HUDEP-2 (cell line): Measurements from ENCODE around the gene ATAD1.

ENCODE experiments used
- DNase-seq, 76 experiments: peaks; one replicate each; lab custom pipeline; 2025; ENCODE audit not compliant: unreplicated experiment in 76 of 76; lab: John Stamatoyannopoulos, UW

ATAD1 gene

DNA sequence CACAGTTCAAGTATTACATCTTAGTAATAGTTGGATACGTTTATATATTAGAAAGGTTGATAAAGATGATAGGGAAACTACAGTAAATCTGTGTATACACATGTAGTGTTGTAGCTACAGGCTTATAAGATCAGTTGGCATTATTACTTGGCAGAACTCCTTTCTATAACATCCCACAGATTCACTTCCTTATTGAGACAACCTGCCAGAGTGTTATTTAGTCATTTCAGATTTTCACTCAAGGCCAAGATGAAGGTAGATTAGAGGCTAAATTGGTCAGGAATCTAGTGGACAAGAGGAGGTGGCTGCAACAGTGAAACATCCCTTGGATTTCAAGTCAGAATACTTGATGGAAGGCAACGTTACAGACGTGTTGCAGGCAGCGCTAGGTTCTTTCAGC is 95.3 kb downstream of the ATAD1 start:
- DNase-seq, result no peak

DNA sequence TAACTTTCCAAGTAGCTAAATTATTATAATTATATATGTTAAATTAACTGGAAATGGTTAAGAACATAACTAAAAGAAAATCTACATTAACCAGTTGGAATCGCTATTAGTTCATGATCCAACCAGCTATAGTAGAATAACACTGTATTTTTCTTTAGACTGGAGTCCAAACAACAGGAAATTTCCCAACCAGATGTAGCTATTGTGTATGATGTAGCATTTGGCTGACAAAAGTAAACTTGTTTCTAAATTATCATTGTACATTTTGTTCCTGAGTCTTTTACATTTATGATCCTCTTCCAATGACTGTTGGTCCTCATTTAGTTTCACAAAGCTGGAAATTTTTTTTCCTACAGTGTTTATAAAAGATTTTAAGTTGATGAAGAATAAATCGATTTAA is 96.2 kb downstream of the ATAD1 start:
- DNase-seq, result no peak

DNA sequence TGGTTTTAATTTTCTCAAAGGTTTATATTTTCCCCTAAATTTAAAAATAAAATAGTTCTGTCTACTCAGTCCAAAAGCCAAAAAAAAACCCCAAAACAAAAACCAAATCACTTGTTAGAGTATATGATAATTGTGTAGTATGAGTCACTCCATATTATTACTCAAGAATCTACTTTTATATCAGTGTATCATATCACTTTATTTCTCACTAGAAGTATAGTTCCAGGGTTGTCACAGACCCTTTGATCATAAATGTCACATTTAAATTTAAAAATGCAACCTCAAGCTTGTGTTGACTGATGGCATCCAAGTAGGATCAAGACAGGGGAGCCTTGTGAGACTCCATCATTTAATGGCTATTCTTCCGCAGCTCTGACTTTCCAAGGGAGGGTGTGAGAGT is 97.4 kb downstream of the ATAD1 start:
- no peak for DNase-seq

DNA sequence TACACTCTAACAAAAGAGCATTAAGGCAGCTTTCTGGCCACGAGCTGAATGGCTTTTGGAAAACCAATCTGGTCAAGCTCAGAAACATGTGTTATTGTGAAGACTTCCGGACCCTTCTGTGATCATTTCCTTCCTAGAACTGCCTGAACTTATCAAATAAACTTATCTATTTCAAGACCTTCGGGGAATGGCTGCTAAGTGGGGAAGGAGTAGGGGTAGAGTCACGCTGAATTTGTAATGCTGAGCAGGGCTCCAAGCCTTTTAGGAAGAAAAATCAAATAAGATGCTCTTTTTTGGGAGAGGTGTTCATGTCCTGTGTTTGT is 101.7 kb downstream of the ATAD1 start:
- no peak for DNase-seq

DNA sequence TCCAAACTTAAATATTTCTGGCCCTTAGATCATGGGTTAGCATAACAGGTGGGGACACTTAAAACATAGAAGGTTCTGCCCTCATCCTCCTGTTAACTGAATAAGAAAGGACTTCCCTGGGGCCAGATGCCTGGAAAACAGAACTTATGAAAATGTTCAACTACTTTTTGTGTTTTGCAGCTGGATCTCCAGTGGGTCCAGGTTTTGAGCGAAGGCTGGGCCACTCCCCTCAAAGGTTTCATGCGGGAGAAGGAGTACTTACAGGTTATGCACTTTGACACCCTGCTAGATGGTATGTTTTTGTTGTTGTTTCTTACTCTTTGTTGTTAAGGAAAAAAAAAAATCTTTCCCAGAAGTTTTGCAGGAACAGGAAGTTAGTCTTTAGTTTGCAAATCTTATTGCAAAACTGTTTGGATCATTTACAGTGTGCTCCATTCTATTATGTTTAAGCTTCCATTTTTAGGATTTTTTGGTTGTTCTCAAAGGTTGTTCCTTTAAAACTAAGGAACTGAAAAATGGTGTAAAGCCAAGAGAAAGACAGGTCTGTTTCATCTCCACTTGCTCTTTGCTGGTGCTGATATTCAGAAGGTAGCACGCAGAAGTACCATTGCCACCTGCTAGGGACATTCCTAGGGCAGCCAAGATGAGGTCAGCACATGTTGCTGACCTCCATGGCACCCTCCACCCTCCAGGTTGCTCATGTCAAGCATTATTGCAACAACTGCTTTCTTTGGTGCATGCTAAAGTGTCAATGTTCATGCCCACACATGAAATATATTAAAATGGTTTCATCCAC is 102.3 kb downstream of the ATAD1 start:
- DNase-seq, result peak in 1 of 76 experiments; percentile 2

DNA sequence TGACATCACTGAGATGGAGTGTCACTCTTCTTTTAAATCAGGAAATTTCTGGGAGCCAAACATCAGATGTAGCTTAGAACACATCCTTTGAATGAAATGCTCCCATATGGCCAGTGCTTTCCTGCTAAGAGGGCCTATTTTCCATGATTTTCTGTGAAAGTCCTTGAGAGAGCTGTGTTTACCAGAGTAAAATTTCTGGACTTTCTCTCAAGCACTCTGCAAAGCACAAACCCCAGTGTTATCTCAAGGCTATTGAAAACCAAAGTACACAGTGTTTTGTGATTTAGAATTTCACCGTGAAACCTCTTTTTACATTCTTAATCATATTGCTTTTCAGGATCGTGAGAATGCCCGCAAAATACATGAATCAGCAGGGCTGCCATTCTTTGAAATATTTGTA is 104.3 kb downstream of the ATAD1 start:
- DNase-seq, result no peak

DNA sequence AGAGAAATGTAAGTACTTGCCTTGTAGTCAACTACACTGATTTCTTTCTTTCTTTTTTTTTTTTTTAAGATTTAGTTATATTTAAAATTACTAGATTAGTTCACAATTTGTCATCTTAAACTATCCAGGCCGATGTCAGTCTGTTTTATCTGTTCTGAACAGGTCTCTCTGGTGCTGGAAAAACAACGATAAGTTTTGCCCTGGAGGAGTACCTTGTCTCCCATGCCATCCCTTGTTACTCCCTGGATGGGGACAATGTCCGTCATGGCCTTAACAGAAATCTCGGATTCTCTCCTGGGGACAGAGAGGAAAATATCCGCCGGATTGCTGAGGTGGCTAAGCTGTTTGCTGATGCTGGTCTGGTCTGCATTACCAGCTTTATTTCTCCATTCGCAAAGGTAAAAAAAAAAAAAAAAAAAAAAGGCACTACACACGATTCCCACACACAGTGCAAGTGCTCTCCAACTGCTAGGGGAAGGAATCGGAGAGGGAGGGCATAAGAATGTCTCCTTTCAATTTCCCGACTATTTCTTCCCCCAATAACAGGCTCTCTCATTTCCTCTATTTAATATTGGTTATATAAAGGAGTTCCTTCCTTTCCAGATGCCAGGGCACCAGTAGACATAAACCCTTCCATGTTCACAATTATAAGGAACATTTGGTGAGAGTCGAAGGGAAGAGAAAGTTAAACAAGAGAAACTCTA is 105.0 kb downstream of the ATAD1 start:
- no peak for DNase-seq

DNA sequence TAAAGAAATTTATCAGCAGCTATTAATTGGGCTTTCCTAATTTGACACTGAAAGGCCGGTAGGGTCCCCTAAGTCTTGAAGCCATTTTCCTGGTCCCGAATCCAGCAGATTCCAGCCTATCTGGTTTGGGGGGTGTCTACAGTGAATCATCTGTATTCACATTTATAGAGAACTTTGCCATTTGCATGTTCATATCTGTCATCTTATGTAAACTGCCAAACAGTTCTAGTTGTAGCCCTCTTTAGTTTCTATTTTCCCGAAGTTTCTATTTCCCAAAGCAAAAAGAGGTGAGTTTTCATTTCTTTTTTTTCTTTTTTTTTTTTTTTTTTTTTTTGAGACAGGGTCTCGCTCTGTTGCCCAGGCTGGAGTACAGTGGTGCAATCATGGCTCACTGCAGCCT is 110.8 kb downstream of the ATAD1 start:
- no peak for DNase-seq

DNA sequence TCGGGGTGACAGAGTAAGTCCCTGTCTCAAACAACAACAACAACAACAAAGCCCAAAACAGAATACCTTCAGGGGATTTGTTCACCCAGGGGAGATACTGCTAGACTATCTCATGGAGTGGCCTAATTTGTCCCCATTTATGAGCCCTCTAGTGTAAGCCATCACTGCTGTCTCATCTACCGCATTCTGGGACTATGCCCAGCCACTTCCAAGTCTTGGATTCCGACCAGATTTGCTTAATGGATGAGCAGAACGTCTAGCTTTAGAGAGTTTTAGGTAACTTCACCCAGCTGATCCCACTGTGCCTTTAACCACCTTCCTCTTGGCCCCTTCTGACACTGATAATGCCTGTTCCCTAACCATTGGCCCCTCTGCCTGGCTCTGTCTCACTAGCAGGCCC is 111.3 kb downstream of the ATAD1 start:
- no peak for DNase-seq

DNA sequence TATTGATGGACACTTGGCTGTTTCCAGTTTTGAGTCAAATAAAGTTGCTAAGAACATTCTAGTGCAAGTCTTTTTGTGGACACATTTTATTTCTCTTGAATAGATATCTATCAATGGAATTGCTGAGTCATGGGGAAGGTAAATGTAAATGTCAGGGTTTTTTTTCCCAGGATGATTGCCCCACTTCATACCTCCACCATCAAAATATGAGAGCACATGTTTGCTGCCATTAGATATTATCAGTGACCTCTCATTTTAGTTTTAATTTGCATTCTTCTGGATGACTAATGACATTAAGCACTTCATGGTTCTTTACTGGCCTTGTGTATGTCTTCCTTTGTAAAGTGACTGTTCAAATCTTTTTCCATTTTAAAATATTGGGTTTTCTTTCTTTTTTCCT is 112.7 kb downstream of the ATAD1 start:
- no peak for DNase-seq

DNA sequence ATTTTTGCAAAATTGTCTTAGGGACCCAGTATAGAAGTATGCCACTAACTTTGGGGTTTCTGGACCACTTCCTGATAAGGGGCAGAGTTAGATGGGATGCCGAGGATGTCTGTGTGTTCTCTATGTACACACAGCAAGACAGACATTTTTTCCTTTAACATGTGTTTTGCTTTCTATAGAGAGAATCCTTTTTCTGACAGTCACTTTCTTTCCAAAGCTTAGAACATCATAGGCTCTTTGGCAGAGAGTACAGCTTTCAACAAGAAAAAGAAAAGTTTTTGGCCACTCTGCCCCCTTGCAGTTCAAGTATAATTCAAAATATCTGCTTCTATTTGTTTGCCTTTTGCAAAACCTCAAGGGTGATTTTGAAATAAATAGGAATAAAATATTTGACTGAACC is 114.3 kb downstream of the ATAD1 start:
- no peak for DNase-seq

DNA sequence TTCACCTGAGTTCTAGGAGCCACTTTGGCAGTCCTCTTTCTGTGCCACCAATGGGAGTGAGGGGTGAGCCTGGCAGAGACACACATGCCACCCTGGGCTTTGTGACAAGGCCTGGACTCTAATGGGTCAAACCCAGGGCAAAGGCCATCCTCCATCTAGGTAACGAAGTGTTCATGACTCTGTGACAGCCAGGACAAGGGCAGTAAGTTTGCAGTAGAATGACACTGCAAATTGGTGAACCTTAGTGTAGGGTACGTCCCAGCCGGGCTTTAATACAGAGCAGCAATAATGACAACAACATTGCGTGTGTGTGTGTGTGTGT is 115.1 kb downstream of the ATAD1 start:
- no peak for DNase-seq

DNA sequence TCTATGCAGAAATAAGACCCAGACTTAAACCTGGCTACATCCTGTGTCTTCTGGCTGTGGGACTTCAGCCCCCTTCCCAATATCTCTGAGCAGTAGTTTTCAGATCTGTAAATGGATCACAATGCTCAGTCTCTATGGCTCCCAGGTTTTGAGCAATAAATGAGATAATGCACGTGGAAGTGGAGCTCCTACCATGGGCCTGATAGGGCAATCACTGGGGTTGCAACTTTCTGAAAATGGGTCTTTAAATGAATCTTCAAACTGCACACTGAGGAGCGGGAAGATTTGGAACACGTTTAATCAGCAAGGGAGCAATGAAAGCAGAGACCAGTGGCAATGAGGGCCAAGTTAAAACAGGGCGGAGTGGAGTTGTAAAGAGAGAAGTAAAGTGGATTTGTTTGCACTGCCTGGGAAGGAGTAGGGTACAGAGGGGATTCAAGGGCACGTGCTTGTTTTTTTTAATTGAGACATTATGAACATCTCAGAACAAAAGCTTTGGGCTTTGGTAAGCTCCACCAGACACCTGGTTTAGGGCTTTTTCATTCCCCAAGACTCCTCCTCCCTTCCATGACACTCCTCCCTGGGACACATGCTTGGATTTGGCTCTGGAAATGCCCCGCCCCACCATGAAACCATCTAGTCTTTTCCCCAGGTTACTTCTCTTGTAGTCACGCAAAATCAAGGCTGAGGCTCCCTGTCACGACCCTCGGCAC is 115.6 kb downstream of the ATAD1 start:
- no peak for DNase-seq
